Common myeloid progenitor, CD34-positive (primary cell): ENCODE measurements around the gene NRDC.
A peak's percentile ranks its signal among the peaks of the same experiment; 100 is the strongest.

Experiments
- CTCF ChIA-PET: fragments of 350-600 bp; sonication (Branson Sonifier 250); formaldehyde crosslinking; loops from one replicate; lab custom pipeline; 2021; ENCODE audit warnings: antibody characterized with exemption; lab: Charles Lee
- POLR2A ChIA-PET: fragments of 350-600 bp; sonication (Branson Sonifier 250); formaldehyde crosslinking; loops from one replicate; lab custom pipeline; 2021; ENCODE audit warnings: antibody characterized with exemption; lab: Charles Lee
- DNase-seq, 3 donors: peaks; one replicate each; pipeline versions ENCODE4 v3.0.0 to v3.0.0-alpha.2; 2013
- H3K27ac ChIP-seq, 2 experiments: 1 replicate in 1 of 2; 2 replicates in 1 of 2; pipeline ENCODE4 v1.7.0; 2013; ENCODE audit warnings: inconsistent platforms in 2 of 2, low read length in 2 of 2, mild to moderate bottlenecking in 2 of 2, low read depth in 1 of 2, moderate library complexity in 1 of 2; ENCODE audit not compliant: severe bottlenecking in 2 of 2, insufficient read depth in 1 of 2, poor library complexity in 1 of 2
- H3K27me3 ChIP-seq, 5 experiments: replicated peaks in 2 of 5; 1 replicate in 3 of 5; 2 replicates in 2 of 5; pipeline versions ENCODE4 v1.6.1 to v1.7.0; 2013; ENCODE audit warnings: low read length in 4 of 5, mild to moderate bottlenecking in 2 of 5, moderate library complexity in 2 of 5, inconsistent platforms in 1 of 5; ENCODE audit not compliant: insufficient read depth in 5 of 5, control insufficient read depth in 4 of 5
- H3K36me3 ChIP-seq, 4 experiments: 1 replicate in 2 of 4; 2 replicates in 2 of 4; pipeline versions ENCODE4 v1.6.1 to v1.7.0; 2013; ENCODE audit warnings: low read length in 3 of 4, control low read depth in 1 of 4, mild to moderate bottlenecking in 1 of 4; ENCODE audit not compliant: control insufficient read depth in 4 of 4, insufficient read depth in 4 of 4
- H3K4me1 ChIP-seq, 4 experiments: 1 replicate in 3 of 4; 2 replicates in 1 of 4; pipeline versions ENCODE4 v1.6.1 to v1.7.1; 2013; ENCODE audit warnings: low read length in 3 of 4, mild to moderate bottlenecking in 3 of 4, control low read depth in 1 of 4, inconsistent platforms in 1 of 4, moderate library complexity in 1 of 4; ENCODE audit not compliant: control insufficient read depth in 4 of 4, insufficient read depth in 4 of 4; ENCODE audit errors: control extremely low read depth in 1 of 4
- H3K4me3 ChIP-seq, 7 experiments: 1 replicate in 4 of 7; 2 replicates in 3 of 7; pipeline versions ENCODE4 v1.5.1 to v1.7.0; 2013; ENCODE audit warnings: mild to moderate bottlenecking in 7 of 7, low read length in 6 of 7, moderate library complexity in 6 of 7, inconsistent platforms in 2 of 7, low read depth in 2 of 7, control low read depth in 1 of 7; ENCODE audit not compliant: insufficient read depth in 4 of 7, control insufficient read depth in 1 of 7; ENCODE audit errors: extremely low read depth in 1 of 7
- H3K9me3 ChIP-seq, 5 experiments: 1 replicate in 4 of 5; 2 replicates in 1 of 5; pipeline versions ENCODE4 v1.6.1 to v1.7.1; 2013; ENCODE audit warnings: low read length in 4 of 5, mild to moderate bottlenecking in 2 of 5, inconsistent platforms in 1 of 5, low read depth in 1 of 5, moderate library complexity in 1 of 5; ENCODE audit not compliant: control insufficient read depth in 4 of 5, insufficient read depth in 2 of 5; ENCODE audit errors: control extremely low read depth in 1 of 5
- WGBS: methylation state at CpG from one replicate; pipeline ENCODE4 v1.1.5; 2013; ENCODE audit not compliant: insufficient coverage; 5-methylcytosine and 5-hydroxymethylcytosine counted together

Gene NRDC

DNA sequence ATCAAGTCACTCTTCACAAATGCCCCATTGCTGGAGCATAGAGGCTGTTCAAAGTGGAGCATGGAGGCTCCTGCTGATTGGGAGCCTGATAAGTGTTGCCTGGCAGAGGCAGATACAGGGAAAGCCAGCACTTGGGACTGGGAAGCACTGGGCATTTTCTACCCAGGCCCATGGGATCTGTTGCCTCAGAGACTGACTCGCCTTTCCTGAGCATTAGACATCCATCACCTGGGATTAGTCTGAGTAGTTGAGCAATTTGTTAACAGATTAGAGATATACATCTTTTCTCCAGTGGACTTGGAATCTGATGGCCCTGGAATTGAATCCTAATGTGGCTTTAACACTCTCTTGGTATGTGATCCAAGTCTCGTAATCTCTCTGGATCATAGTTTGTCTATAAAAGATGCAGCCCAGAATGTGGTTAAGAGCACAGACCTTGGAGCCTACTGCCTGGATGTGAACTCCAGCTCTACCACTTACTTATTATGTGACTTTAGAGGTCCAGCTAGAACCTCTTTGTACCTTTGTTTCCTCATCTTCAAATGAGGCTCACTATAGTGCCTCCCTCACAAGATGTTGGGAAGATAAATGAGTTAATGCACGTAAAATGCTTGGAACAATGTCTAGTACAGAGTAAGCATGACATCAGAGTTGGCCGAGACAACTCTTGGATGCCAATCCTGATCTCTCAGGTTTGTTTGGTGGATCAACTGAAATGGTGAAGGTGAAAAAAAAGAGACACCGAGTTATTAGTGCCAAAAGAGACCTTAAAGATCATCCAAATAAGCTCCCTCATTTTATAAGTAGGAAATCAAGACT, 38.3 kb upstream of the NRDC start:
- no peak overlapping the region for H3K27ac ChIP-seq
- DNase-seq = no peak
- POLR2A ChIA-PET = no interaction called here

DNA sequence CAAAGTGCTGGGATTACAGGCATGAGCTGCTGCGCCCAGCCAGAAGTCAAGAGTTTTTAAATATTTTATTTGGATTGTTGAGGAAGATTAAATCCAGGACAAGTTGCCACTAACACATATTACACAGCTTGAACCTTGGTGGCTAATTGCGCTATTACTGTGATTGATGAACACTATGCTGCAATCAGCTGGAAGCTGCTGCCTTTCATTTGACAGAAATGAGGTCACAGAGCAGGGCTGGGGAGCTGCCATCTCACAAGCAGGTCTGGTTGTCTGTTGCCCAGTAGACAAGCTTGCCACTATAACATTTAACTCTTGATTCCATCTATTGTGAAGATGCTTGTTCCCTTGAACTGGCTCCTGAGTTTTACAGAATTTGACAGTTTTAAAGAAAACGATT, 37.4 kb upstream of the NRDC start:
- no peak for DNase-seq
- Histone ChIP-seq H3K27ac (no peak overlapping the region), H3K4me1 (no peaks in the 10 kb centered on the region), H3K4me3 (no peak overlapping the region), H3K36me3 (no peaks in the 10 kb centered on the region), H3K9me3 (no peaks in the 10 kb centered on the region), H3K27me3 (peaks cover 0 to 12% (median 8%) of the 10 kb centered on the region in 5 experiments)
- ChIA-PET CTCF (no interaction called here), POLR2A (no interaction called here)
- 100% methylated on average over 2 of the region's 3 CpGs for WGBS

More for the DNA sequence above, 38.3 kb upstream of the NRDC start:
- WGBS = 95% methylated on average over 4 of the region's 5 CpGs
- Histone ChIP-seq H3K4me3 (no peak overlapping the region), H3K9me3 (no peaks in the 10 kb centered on the region), H3K36me3 (no peaks in the 10 kb centered on the region), H3K27me3 (peaks cover 0 to 12% (median 7%) of the 10 kb centered on the region in 5 experiments), H3K4me1 (no peaks in the 10 kb centered on the region)
- CTCF ChIA-PET = interaction anchor here (1.0 kb wide), 2 partner anchors 9 to 26 kb away, joined by 3 read pairs; no protein-coding TSS in a partner anchor

DNA sequence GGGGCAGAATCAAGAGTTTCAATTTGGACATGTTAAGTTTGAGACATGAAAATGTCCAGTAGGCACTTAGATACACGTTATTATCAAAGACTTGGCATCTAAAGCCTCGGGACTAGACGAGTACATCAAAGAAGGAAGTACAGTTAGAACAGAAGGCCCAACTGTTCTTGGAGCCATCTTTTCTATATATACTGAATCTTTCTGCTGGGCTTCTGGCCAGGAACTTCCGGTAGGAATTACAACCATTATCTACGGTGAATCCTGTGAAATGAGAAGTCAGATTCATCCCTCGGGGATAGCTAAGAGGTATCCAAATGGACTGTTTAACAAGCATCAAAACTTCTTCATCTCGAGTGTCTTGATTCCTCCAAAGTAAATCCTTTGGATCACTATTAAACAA, 34.4 kb upstream of the NRDC start:
- no peaks in the 10 kb centered on the region for H3K36me3 ChIP-seq
- H3K27ac ChIP-seq = no peak overlapping the region
- no peak for DNase-seq
- WGBS = 100% methylated on average over 7 of the region's 7 CpGs
- no peaks in the 10 kb centered on the region for H3K9me3 ChIP-seq
- POLR2A ChIA-PET = interaction anchor here (0.6 kb wide), 1 partner anchor 79 kb away, joined by 3 read pairs; no protein-coding TSS in a partner anchor
- no peaks in the 10 kb centered on the region for H3K4me1 ChIP-seq
- CTCF ChIA-PET = interaction anchor here (1.0 to 2.0 kb wide), 2 partner anchors 10 to 16 kb away, joined by 3 to 11 read pairs; no protein-coding TSS in a partner anchor
- H3K27me3 ChIP-seq = peaks cover 0 to 12% (median 6%) of the 10 kb centered on the region in 5 experiments
- H3K4me3 ChIP-seq = no peak overlapping the region

DNA sequence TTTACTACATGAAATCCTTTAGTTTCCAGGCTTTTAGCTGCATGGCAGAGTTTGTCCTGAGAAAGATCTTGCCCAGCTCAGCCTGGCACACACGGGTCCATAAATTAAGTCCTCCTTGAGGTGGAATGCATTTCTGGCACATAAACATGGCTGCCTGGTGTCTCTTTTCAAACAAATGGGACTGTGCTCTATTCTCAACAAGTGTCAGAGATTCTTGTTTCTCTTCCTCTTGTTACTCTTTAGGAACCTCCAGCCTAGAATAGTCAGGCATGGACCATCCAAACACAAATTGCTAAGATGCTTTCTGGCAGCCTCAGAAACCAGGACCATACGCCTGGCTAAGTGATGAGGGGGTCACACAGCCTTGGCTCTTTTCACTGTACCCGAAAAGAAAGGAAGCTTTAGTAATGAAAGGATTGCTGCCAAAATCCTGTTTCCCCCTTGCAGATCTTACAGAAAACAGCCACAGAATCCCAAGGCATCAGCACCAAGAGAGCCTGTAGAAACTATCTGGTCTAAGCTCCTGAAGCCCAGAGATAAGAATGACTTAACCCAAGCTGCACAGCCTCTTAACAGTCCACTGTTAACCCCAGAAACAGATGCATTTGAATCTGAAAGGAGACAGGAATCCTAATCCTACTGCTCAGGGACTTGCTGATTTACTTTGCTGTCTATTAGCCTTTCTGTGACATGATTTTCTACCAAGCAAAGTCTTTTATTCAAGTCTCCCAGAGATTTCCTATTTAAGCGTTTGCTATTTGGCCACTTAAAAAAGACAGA, 31.9 kb upstream of the NRDC start:
- 97% methylated on average over 2 of the region's 4 CpGs for WGBS
- no peak overlapping the region for H3K27ac ChIP-seq
- no peak for DNase-seq
- H3K9me3 ChIP-seq = peaks cover 0 to 8% (median 0%) of the 10 kb centered on the region in 5 experiments
- H3K4me1 ChIP-seq = no peaks in the 10 kb centered on the region
- H3K36me3 ChIP-seq = no peaks in the 10 kb centered on the region
- ChIA-PET CTCF (interaction anchor here (1.2 to 1.8 kb wide), 2 partner anchors 12 to 13 kb away, joined by 4 read pairs; no protein-coding TSS in a partner anchor), POLR2A (no interaction called here)
- no peak overlapping the region for H3K4me3 ChIP-seq
- H3K27me3 ChIP-seq = peaks cover 0 to 6% (median 2%) of the 10 kb centered on the region in 5 experiments

DNA sequence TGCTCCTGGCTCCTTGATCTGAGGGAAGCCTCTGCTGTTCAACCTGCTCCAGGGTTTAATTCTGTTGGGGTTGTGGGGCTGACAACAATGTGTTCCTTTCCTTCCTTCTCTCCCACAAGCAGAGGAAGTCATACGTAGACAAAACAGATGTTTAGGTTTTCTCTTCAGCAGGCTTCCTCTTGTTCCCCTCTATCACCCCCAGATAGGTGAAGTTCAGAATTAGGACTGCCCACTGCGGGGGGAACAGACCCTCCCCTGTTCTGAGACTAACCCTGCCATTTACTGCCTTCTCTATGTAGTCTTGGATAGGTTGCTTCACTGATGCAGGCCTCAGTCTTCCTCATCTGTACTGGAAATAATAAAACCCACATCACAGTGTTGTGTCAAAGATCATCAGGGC, 30.0 kb upstream of the NRDC start:
- WGBS = 0% methylated on average over 1 of the region's 2 CpGs
- H3K4me3 ChIP-seq = no peak overlapping the region
- ChIA-PET CTCF (no interaction called here), POLR2A (no interaction called here)
- H3K9me3 ChIP-seq = peaks cover 0 to 8% (median 0%) of the 10 kb centered on the region in 5 experiments
- H3K36me3 ChIP-seq = no peaks in the 10 kb centered on the region
- DNase-seq = peak in 2 of 3 donors; percentile 18 to 33
- H3K4me1 ChIP-seq = no peaks in the 10 kb centered on the region
- peaks cover 0 to 3% (median 0%) of the 10 kb centered on the region in 5 experiments for H3K27me3 ChIP-seq
- H3K27ac ChIP-seq = no peak overlapping the region

DNA sequence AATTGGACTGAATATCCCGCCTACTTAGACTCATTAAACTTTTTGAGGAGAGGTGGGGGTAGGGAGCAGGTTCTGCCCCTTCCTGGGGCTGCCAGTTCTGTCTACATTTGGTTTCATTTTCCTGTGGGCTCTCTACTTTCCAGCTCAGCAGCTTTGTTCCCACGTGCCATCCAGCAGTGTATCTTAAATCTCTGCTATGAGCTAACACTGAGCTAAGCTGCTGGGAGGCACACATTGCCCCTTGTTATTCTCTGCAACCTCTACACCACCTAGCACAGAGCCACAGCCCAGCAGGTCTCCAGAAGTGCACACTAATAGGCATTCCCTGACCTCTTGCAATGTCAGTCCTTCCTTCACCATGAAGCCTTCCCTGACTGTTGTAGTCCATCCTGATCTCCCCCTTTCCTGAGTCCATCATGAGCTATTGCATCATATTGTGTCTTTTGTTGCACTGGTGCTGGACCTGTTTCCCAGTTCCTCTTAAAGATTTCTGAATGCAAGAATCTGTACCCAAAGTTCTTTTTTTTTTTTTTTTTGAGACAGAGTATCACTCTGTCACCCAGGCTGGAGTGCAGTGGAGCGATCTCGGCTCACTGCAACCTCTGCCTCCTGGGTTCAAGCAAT, 28.7 kb upstream of the NRDC start:
- no peaks in the 10 kb centered on the region for H3K4me1 ChIP-seq
- CTCF ChIA-PET = interaction anchor here (2.8 kb wide), 1 partner anchor 10 kb away, joined by 10 read pairs; no protein-coding TSS in a partner anchor
- H3K27ac ChIP-seq = no peak overlapping the region
- H3K36me3 ChIP-seq = no peaks in the 10 kb centered on the region
- H3K27me3 ChIP-seq = peaks cover 0 to 3% (median 1%) of the 10 kb centered on the region in 5 experiments
- peak in 2 of 3 donors; percentile 28 to 42 for DNase-seq
- no peak overlapping the region for H3K4me3 ChIP-seq
- POLR2A ChIA-PET = no interaction called here
- H3K9me3 ChIP-seq = peaks cover 0 to 8% (median 0%) of the 10 kb centered on the region in 5 experiments
- 30% methylated on average over 2 of the region's 4 CpGs for WGBS
